Prostate gland (tissue), 2 donors: ENCODE data around the gene CTNNA3. TPM values are rescaled to one million over a fixed set of nuclear protein-coding genes. Genes with fewer than 3 reads are reported as not detected.

ENCODE experiments used
- DNase-seq: peaks from one replicate; pipeline ENCODE4 v3.0.0-alpha.2; 2019; ENCODE audit warnings: low spot score
- H3K27ac ChIP-seq, 2 donors: fragments of 200-600 bp; sonication (generic); 2 replicates each; pipeline ENCODE4 v1.5.1; 2017 to 2019
- H3K27me3 ChIP-seq: fragments of 200-600 bp; sonication (generic); replicated peaks from 2 replicates; pipeline ENCODE4 v1.5.1; 2019; ENCODE audit not compliant: insufficient read depth
- H3K36me3 ChIP-seq, 2 donors: fragments of 200-600 bp; sonication (generic); 1 replicate in 1 of 2; 2 replicates in 1 of 2; pipeline versions ENCODE4 v1.5.1 to v1.8.1; 2017 to 2019
- H3K4me1 ChIP-seq: fragments of 200-600 bp; sonication (generic); replicated peaks from 2 replicates; pipeline ENCODE4 v1.5.1; 2019
- H3K4me3 ChIP-seq, 2 donors: fragments of 200-600 bp; sonication (generic); 2 replicates each; pipeline ENCODE4 v1.5.1; 2017 to 2019
- H3K9me3 ChIP-seq: fragments of 200-600 bp; sonication (generic); 2 replicates; pipeline ENCODE4 v1.5.1; 2017
- CTCF ChIP-seq, 4 experiments: fragments of 200-600 bp in 2 of 4; fragments of 450-650 bp in 2 of 4; sonication (generic) in 2 of 4; IDR thresholded peaks; 1 replicate in 3 of 4; 2 replicates in 1 of 4; pipeline ENCODE4 v1.5.1; 2016 to 2019; ENCODE audit warnings: antibody characterized with exemption in 4 of 4, mild to moderate bottlenecking in 2 of 4, moderate library complexity in 2 of 4
- POLR2A ChIP-seq: fragments of 450-650 bp; IDR thresholded peaks from one replicate; pipeline ENCODE4 v1.6.1; 2016; ENCODE audit warnings: antibody characterized with exemption, mild to moderate bottlenecking
- POLR2AphosphoS5 ChIP-seq: sonication (generic); formaldehyde crosslinking; IDR thresholded peaks from one replicate; pipeline ENCODE4 v1.6.1; 2017; ENCODE audit warnings: antibody characterized with exemption
- WGBS: methylation state at CpG from one replicate; pipeline ENCODE4 v1.1.5; 2018; 5-methylcytosine and 5-hydroxymethylcytosine counted together
- intact Hi-C: fragments of 100-400 bp; cut with DNase I; formaldehyde crosslinking; loops from one replicate; pipeline ENCODE4 v1.14.2; 2022
- total RNA-seq, 2 donors: library from RNA; depleted of rRNA; stranded (reverse); fragments of >200 nt; gene quantifications; one replicate each; pipeline ENCODE4 v1.1.0, GENCODE V29; 2016

The CTNNA3 gene
- total RNA-seq, 2 donors from 2014 or later = 0.27 to 7.2 TPM

- intact Hi-C loops = no loop called here
- H3K36me3 ChIP-seq = no peaks in the 10 kb centered on the region
- no peak for DNase-seq
- no peaks in the 10 kb centered on the region for H3K4me1 ChIP-seq
- H3K4me3 ChIP-seq = no peak overlapping the region
- TF ChIP-seq CTCF (IDR thresholded peaks at IDR 0.05) (no peak), POLR2A (no peak)
- no peak overlapping the region for H3K27ac ChIP-seq
- no peaks in the 10 kb centered on the region for H3K9me3 ChIP-seq
- H3K27me3 ChIP-seq = no peaks in the 10 kb centered on the region
Observed at GRCh38 chr10:67173787-67174186, 522.2 kb downstream of the CTNNA3 start.

GRCh38 chr10:67171970-67172369 is 524.0 kb downstream of the CTNNA3 start:
- H3K27me3 ChIP-seq = no peaks in the 10 kb centered on the region
- intact Hi-C loops = no loop called here
- no peaks in the 10 kb centered on the region for H3K4me1 ChIP-seq
- no peak overlapping the region for H3K27ac ChIP-seq
- 58% methylated on average over 1 of the region's 1 CpG for WGBS
- no peaks in the 10 kb centered on the region for H3K36me3 ChIP-seq
- no peaks in the 10 kb centered on the region for H3K9me3 ChIP-seq
- TF ChIP-seq POLR2AphosphoS5 = no peak
- no peak for TF ChIP-seq CTCF (IDR thresholded peaks at IDR 0.05)
- DNase-seq = no peak
- no peak overlapping the region for H3K4me3 ChIP-seq

GRCh38 chr10:67156239-67156638 is 539.8 kb downstream of the CTNNA3 start:
- intact Hi-C loops = no loop called here
- no peak for DNase-seq
- Histone ChIP-seq H3K36me3 (no peaks in the 10 kb centered on the region), H3K4me3 (no peak overlapping the region), H3K27ac (no peak overlapping the region), H3K9me3 (no peaks in the 10 kb centered on the region), H3K27me3 (no peaks in the 10 kb centered on the region), H3K4me1 (no peaks in the 10 kb centered on the region)
- no peak for TF ChIP-seq CTCF (IDR thresholded peaks at IDR 0.05)
- no peak for TF ChIP-seq POLR2A
- no peak for TF ChIP-seq POLR2AphosphoS5

- no peaks in the 10 kb centered on the region for H3K36me3 ChIP-seq
- H3K27ac ChIP-seq = no peak overlapping the region
- 84% methylated on average over 2 of the region's 2 CpGs for WGBS
- DNase-seq = no peak
- H3K9me3 ChIP-seq = no peaks in the 10 kb centered on the region
- no peak for TF ChIP-seq CTCF (IDR thresholded peaks at IDR 0.05)
- no peak for TF ChIP-seq POLR2AphosphoS5
- no peak for TF ChIP-seq POLR2A
- H3K4me3 ChIP-seq = no peak overlapping the region
- no peaks in the 10 kb centered on the region for H3K27me3 ChIP-seq
- intact Hi-C loops = no loop called here
- no peaks in the 10 kb centered on the region for H3K4me1 ChIP-seq
Observed at GRCh38 chr10:67151471-67151870, 544.5 kb downstream of the CTNNA3 start.

- no peaks in the 10 kb centered on the region for H3K36me3 ChIP-seq
- no peaks in the 10 kb centered on the region for H3K27me3 ChIP-seq
- no peaks in the 10 kb centered on the region for H3K4me1 ChIP-seq
- TF ChIP-seq CTCF (IDR thresholded peaks at IDR 0.05) (no peak), POLR2AphosphoS5 (no peak), POLR2A (no peak)
- intact Hi-C loops = no loop called here
- 95% methylated on average over 1 of the region's 1 CpG for WGBS
- no peak overlapping the region for H3K4me3 ChIP-seq
- no peak overlapping the region for H3K27ac ChIP-seq
- no peak for DNase-seq
- no peaks in the 10 kb centered on the region for H3K9me3 ChIP-seq
Observed at GRCh38 chr10:67144530-67144929, 551.5 kb downstream of the CTNNA3 start.
